ENCODE measurements around the gene ANKRD40.

GRCh38 chr17:50728881-50729765 lies 21.4 kb upstream of the ANKRD40 start:
- TF ChIP-seq, protein P1, sequence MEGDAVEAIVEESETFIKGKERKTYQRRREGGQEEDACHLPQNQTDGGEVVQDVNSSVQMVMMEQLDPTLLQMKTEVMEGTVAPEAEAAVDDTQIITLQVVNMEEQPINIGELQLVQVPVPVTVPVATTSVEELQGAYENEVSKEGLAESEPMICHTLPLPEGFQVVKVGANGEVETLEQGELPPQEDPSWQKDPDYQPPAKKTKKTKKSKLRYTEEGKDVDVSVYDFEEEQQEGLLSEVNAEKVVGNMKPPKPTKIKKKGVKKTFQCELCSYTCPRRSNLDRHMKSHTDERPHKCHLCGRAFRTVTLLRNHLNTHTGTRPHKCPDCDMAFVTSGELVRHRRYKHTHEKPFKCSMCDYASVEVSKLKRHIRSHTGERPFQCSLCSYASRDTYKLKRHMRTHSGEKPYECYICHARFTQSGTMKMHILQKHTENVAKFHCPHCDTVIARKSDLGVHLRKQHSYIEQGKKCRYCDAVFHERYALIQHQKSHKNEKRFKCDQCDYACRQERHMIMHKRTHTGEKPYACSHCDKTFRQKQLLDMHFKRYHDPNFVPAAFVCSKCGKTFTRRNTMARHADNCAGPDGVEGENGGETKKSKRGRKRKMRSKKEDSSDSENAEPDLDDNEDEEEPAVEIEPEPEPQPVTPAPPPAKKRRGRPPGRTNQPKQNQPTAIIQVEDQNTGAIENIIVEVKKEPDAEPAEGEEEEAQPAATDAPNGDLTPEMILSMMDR (IDR thresholded peaks at IDR 0.05), result no peak
- no peak for TF ChIP-seq POLR2A (IDR thresholded peaks at IDR 0.05)
